Immature natural killer cell (primary cell): ENCODE data around the gene MYO1A. TPM values are rescaled to one million over a fixed set of nuclear protein-coding genes. Genes with fewer than 3 reads are reported as not detected.

Experiments
- DNase-seq, 3 donors: peaks; one replicate each; pipeline ENCODE4 v3.0.0; 2022; ENCODE audit warnings: mixed read lengths in 1 of 3
- H3K27ac Mint-ChIP-seq, 6 donors: one replicate each; pipeline ENCODE4 v1.8.0; 2020; ENCODE audit warnings: mixed read lengths in 6 of 6, mild to moderate bottlenecking in 5 of 6, inconsistent platforms in 4 of 6, moderate library complexity in 3 of 6
- H3K27me3 Mint-ChIP-seq, 3 donors: one replicate each; pipeline ENCODE4 v1.8.0; 2020 to 2021; ENCODE audit warnings: low read depth in 3 of 3, mild to moderate bottlenecking in 3 of 3, mixed read lengths in 3 of 3, moderate library complexity in 3 of 3, inconsistent platforms in 1 of 3
- H3K36me3 Mint-ChIP-seq, 3 donors: one replicate each; pipeline ENCODE4 v1.8.0; 2020; ENCODE audit warnings: mixed read lengths in 3 of 3, inconsistent platforms in 2 of 3, mild to moderate bottlenecking in 2 of 3
- H3K4me1 Mint-ChIP-seq, 2 donors: one replicate each; pipeline ENCODE4 v1.8.0; 2020; ENCODE audit warnings: inconsistent platforms in 2 of 2, mild to moderate bottlenecking in 2 of 2, mixed read lengths in 2 of 2, moderate library complexity in 1 of 2
- H3K4me3 Mint-ChIP-seq, 5 donors: one replicate each; pipeline ENCODE4 v1.8.0; 2020; ENCODE audit warnings: mild to moderate bottlenecking in 5 of 5, mixed read lengths in 5 of 5, inconsistent platforms in 3 of 5, moderate library complexity in 3 of 5
- H3K9me3 Mint-ChIP-seq, 6 donors: one replicate each; pipeline ENCODE4 v1.8.0; 2020; ENCODE audit warnings: mild to moderate bottlenecking in 6 of 6, mixed read lengths in 6 of 6, inconsistent platforms in 4 of 6, moderate library complexity in 3 of 6
- polyA plus RNA-seq, 3 donors: library from polyadenylated mRNA; unstranded; fragments of 300-500 nt; fragmentation: Illumina TruSeq; gene quantifications; one replicate each; pipeline ENCODE4 v1.2.3, GENCODE V29; 2021

Gene MYO1A
- polyA plus RNA-seq, 3 donors from 2014 or later = not detected

GRCh38 chr12:57049119-57049446 is 846 bp downstream of the MYO1A start:
- no peak overlapping the region for H3K4me3 Mint-ChIP-seq
- no peak for DNase-seq
- H3K4me1 Mint-ChIP-seq = peaks cover 25 to 42% of the 10 kb centered on the region in 2 donors
- H3K36me3 Mint-ChIP-seq = peaks cover 0 to 3% (median 0%) of the 10 kb centered on the region in 3 donors
- H3K27ac Mint-ChIP-seq = no peak overlapping the region
- H3K27me3 Mint-ChIP-seq = peaks cover 6 to 11% (median 9%) of the 10 kb centered on the region in 3 donors
- H3K9me3 Mint-ChIP-seq = no peaks in the 10 kb centered on the region

GRCh38 chr12:57048423-57049118 is 1.4 kb downstream of the MYO1A start:
- Mint-ChIP-seq H3K4me1 (peaks cover 25 to 42% of the 10 kb centered on the region in 2 donors), H3K9me3 (no peaks in the 10 kb centered on the region), H3K27me3 (peaks cover 6 to 11% (median 9%) of the 10 kb centered on the region in 3 donors), H3K36me3 (peaks cover 0 to 3% (median 0%) of the 10 kb centered on the region in 3 donors), H3K27ac (no peak overlapping the region), H3K4me3 (no peak overlapping the region)
- no peak for DNase-seq

- Mint-ChIP-seq H3K9me3 (no peaks in the 10 kb centered on the region), H3K27me3 (peaks cover 6 to 11% (median 9%) of the 10 kb centered on the region in 3 donors), H3K4me3 (peak overlapping the region in 4 of 5 donors; percentile 1 to 70 (median 58)), H3K36me3 (peaks cover 0 to 3% (median 0%) of the 10 kb centered on the region in 3 donors), H3K4me1 (peaks cover 25 to 42% of the 10 kb centered on the region in 2 donors), H3K27ac (peak overlapping the region in 2 of 6 donors; percentile 13 to 24)
- no peak for DNase-seq
Observed at GRCh38 chr12:57047981-57048380, 1.9 kb downstream of the MYO1A start.

- H3K4me1 Mint-ChIP-seq = peaks cover 25 to 42% of the 10 kb centered on the region in 2 donors
- DNase-seq = peak; percentile 55 to 65 (median 56)
- peaks cover 6 to 16% (median 9%) of the 10 kb centered on the region in 3 donors for H3K27me3 Mint-ChIP-seq
- peak overlapping the region; percentile 1 to 65 (median 26) for H3K27ac Mint-ChIP-seq
- no peaks in the 10 kb centered on the region for H3K9me3 Mint-ChIP-seq
- peak overlapping the region; percentile 31 to 70 (median 59) for H3K4me3 Mint-ChIP-seq
- peaks cover 0 to 3% (median 0%) of the 10 kb centered on the region in 3 donors for H3K36me3 Mint-ChIP-seq
Observed at GRCh38 chr12:57046947-57047890, 2.7 kb downstream of the MYO1A start.

GRCh38 chr12:57046086-57046791 is 3.7 kb downstream of the MYO1A start:
- peaks cover 6 to 21% (median 9%) of the 10 kb centered on the region in 3 donors for H3K27me3 Mint-ChIP-seq
- DNase-seq = no peak
- peaks cover 0 to 3% (median 0%) of the 10 kb centered on the region in 3 donors for H3K36me3 Mint-ChIP-seq
- peak overlapping the region in 1 of 5 donors; percentile 70 for H3K4me3 Mint-ChIP-seq
- no peaks in the 10 kb centered on the region for H3K9me3 Mint-ChIP-seq
- H3K27ac Mint-ChIP-seq = peak overlapping the region in 1 of 6 donors; percentile 47
- H3K4me1 Mint-ChIP-seq = peaks cover 25 to 40% of the 10 kb centered on the region in 2 donors

GRCh38 chr12:57044889-57045288 is 5.0 kb downstream of the MYO1A start:
- H3K36me3 Mint-ChIP-seq = peaks cover 0 to 3% (median 0%) of the 10 kb centered on the region in 3 donors
- no peaks in the 10 kb centered on the region for H3K9me3 Mint-ChIP-seq
- DNase-seq = no peak
- H3K27ac Mint-ChIP-seq = no peak overlapping the region
- H3K4me3 Mint-ChIP-seq = no peak overlapping the region
- peaks cover 21 to 32% of the 10 kb centered on the region in 2 donors for H3K4me1 Mint-ChIP-seq
- H3K27me3 Mint-ChIP-seq = peaks cover 6 to 18% (median 9%) of the 10 kb centered on the region in 3 donors

GRCh38 chr12:57044468-57044867 is 5.5 kb downstream of the MYO1A start:
- no peak for DNase-seq
- H3K36me3 Mint-ChIP-seq = peaks cover 0 to 3% (median 0%) of the 10 kb centered on the region in 3 donors
- H3K4me3 Mint-ChIP-seq = no peak overlapping the region
- H3K4me1 Mint-ChIP-seq = peaks cover 21 to 32% of the 10 kb centered on the region in 2 donors
- H3K27ac Mint-ChIP-seq = no peak overlapping the region
- no peaks in the 10 kb centered on the region for H3K9me3 Mint-ChIP-seq
- peaks cover 6 to 18% (median 9%) of the 10 kb centered on the region in 3 donors for H3K27me3 Mint-ChIP-seq

GRCh38 chr12:57042695-57043094 is 7.2 kb downstream of the MYO1A start:
- H3K36me3 Mint-ChIP-seq = peaks cover 0 to 3% (median 0%) of the 10 kb centered on the region in 3 donors
- DNase-seq = no peak
- no peaks in the 10 kb centered on the region for H3K9me3 Mint-ChIP-seq
- no peak overlapping the region for H3K27ac Mint-ChIP-seq
- H3K27me3 Mint-ChIP-seq = peaks cover 7 to 17% (median 10%) of the 10 kb centered on the region in 3 donors
- no peak overlapping the region for H3K4me3 Mint-ChIP-seq
- peaks cover 15 to 20% of the 10 kb centered on the region in 2 donors for H3K4me1 Mint-ChIP-seq

- Mint-ChIP-seq H3K4me3 (no peak overlapping the region), H3K36me3 (no peaks in the 10 kb centered on the region), H3K27me3 (peaks cover 3 to 9% (median 4%) of the 10 kb centered on the region in 3 donors), H3K9me3 (no peaks in the 10 kb centered on the region), H3K27ac (no peak overlapping the region), H3K4me1 (peaks cover 0 to under 1% of the 10 kb centered on the region in 2 donors)
- no peak for DNase-seq
Observed at GRCh38 chr12:57040750-57041149, 9.2 kb downstream of the MYO1A start.

GRCh38 chr12:57040211-57040610 is 9.7 kb downstream of the MYO1A start:
- no peak for DNase-seq
- no peaks in the 10 kb centered on the region for H3K36me3 Mint-ChIP-seq
- peaks cover 3 to 9% (median 4%) of the 10 kb centered on the region in 3 donors for H3K27me3 Mint-ChIP-seq
- no peaks in the 10 kb centered on the region for H3K9me3 Mint-ChIP-seq
- H3K27ac Mint-ChIP-seq = no peak overlapping the region
- no peaks in the 10 kb centered on the region for H3K4me1 Mint-ChIP-seq
- no peak overlapping the region for H3K4me3 Mint-ChIP-seq

GRCh38 chr12:57039016-57039798 is 10.7 kb downstream of the MYO1A start:
- peaks cover 0 to 9% (median 6%) of the 10 kb centered on the region in 3 donors for H3K27me3 Mint-ChIP-seq
- no peaks in the 10 kb centered on the region for H3K36me3 Mint-ChIP-seq
- H3K9me3 Mint-ChIP-seq = no peaks in the 10 kb centered on the region
- no peak for DNase-seq
- H3K4me3 Mint-ChIP-seq = no peak overlapping the region
- H3K4me1 Mint-ChIP-seq = no peaks in the 10 kb centered on the region
- H3K27ac Mint-ChIP-seq = no peak overlapping the region

GRCh38 chr12:57037264-57037663 is 12.7 kb downstream of the MYO1A start:
- Mint-ChIP-seq H3K4me1 (no peaks in the 10 kb centered on the region), H3K4me3 (no peak overlapping the region), H3K27me3 (peaks cover 0 to 7% (median 4%) of the 10 kb centered on the region in 3 donors), H3K27ac (no peak overlapping the region), H3K9me3 (no peaks in the 10 kb centered on the region), H3K36me3 (no peaks in the 10 kb centered on the region)
- DNase-seq = no peak

GRCh38 chr12:57033431-57033830 is 16.5 kb downstream of the MYO1A start:
- H3K27me3 Mint-ChIP-seq = peaks cover 0 to 7% (median 4%) of the 10 kb centered on the region in 3 donors
- DNase-seq = no peak
- H3K27ac Mint-ChIP-seq = no peak overlapping the region

More at GRCh38 chr12:57033431-57033830, 16.5 kb downstream of the MYO1A start:
- Mint-ChIP-seq H3K36me3 (no peaks in the 10 kb centered on the region), H3K4me1 (peaks cover 4 to 8% of the 10 kb centered on the region in 2 donors), H3K4me3 (no peak overlapping the region), H3K9me3 (no peaks in the 10 kb centered on the region)
